ACHN (cell line): ENCODE data around the gene AATK.

ENCODE experiments used
- DNase-seq: peaks from one replicate; pipeline ENCODE4 v3.0.0-alpha.2; 2015
- in situ Hi-C: cut with HindIII; loops from 2 replicates; pipeline ENCODE4 v1.10.0; 2017; ENCODE audit warnings: low sequenced_read_pairs, low pct_ligation_motif_present, low pct_unique_long_range_greater_than_20kb

Gene AATK

GRCh38 chr17:81094509-81095382, 71.3 kb downstream of the AATK start:
- DNase-seq, result peak; percentile 100

GRCh38 chr17:81093619-81094508, 72.2 kb downstream of the AATK start:
- DNase-seq, result no peak
- in situ Hi-C loops, result no loop called here

More at GRCh38 chr17:81094509-81095382, 71.3 kb downstream of the AATK start:
- in situ Hi-C loops, result no loop called here

- no peak for DNase-seq
- in situ Hi-C loops, result no loop called here
These were observed 73.4 kb downstream of the AATK start for GRCh38 chr17:81092518-81093095.

- in situ Hi-C loops, result no loop called here
- no peak for DNase-seq
These were observed 74.1 kb downstream of the AATK start for GRCh38 chr17:81091774-81092517.

GRCh38 chr17:81091154-81091553, 74.9 kb downstream of the AATK start:
- DNase-seq, result no peak
- in situ Hi-C loops, result no loop called here

GRCh38 chr17:81090361-81091136, 75.5 kb downstream of the AATK start:
- DNase-seq, result peak; percentile 21
- in situ Hi-C loops, result no loop called here

GRCh38 chr17:81086789-81087551, 79.1 kb downstream of the AATK start:
- in situ Hi-C loops, result no loop called here
- DNase-seq, result no peak

- in situ Hi-C loops, result no loop called here
- DNase-seq, result no peak
These were observed 80.6 kb downstream of the AATK start for GRCh38 chr17:81085420-81085911.

- DNase-seq, result no peak
- in situ Hi-C loops, result no loop called here
These were observed 81.2 kb downstream of the AATK start for GRCh38 chr17:81084680-81085419.

GRCh38 chr17:81083125-81083765, 82.8 kb downstream of the AATK start:
- in situ Hi-C loops, result no loop called here
- no peak for DNase-seq

GRCh38 chr17:81082177-81083073, 83.6 kb downstream of the AATK start:
- in situ Hi-C loops, result no loop called here
- no peak for DNase-seq

GRCh38 chr17:81081222-81082176, 84.5 kb downstream of the AATK start:
- in situ Hi-C loops, result no loop called here
- DNase-seq, result no peak

- no peak for DNase-seq
- in situ Hi-C loops, result no loop called here
These were observed 86.0 kb downstream of the AATK start for GRCh38 chr17:81080019-81080418.
